Spleen (tissue), 11 donors: Measurements from ENCODE around the gene SLC25A20. TPM values are rescaled to one million over a fixed set of nuclear protein-coding genes. Genes with fewer than 3 reads are reported as not detected.

ENCODE experiments used
- DNase-seq: peaks from one replicate; pipeline ENCODE4 v3.0.0-alpha.2; 2020
- H3K27ac ChIP-seq, 8 donors: fragments of 200-600 bp; sonication (generic) in 7 of 8; 1 replicate in 4 of 8; 2 replicates in 4 of 8; pipeline versions ENCODE4 v1.5.0 to v1.8.0; 2016 to 2021; ENCODE audit warnings: inconsistent platforms in 4 of 8, mild to moderate bottlenecking in 4 of 8, moderate library complexity in 1 of 8
- H3K27me3 ChIP-seq, 7 donors: fragments of 200-600 bp; sonication (generic) in 6 of 7; replicated peaks in 1 of 7; 1 replicate in 4 of 7; 2 replicates in 3 of 7; pipeline versions ENCODE4 v1.5.0 to v1.8.0; 2016 to 2021; ENCODE audit warnings: inconsistent platforms in 3 of 7, mild to moderate bottlenecking in 1 of 7
- H3K36me3 ChIP-seq, 6 donors: fragments of 200-600 bp; sonication (generic) in 5 of 6; 1 replicate in 4 of 6; 2 replicates in 2 of 6; pipeline versions ENCODE4 v1.5.0 to v1.8.0; 2016 to 2021; ENCODE audit warnings: inconsistent platforms in 2 of 6
- H3K4me1 ChIP-seq, 6 donors: fragments of 200-600 bp; sonication (generic) in 5 of 6; 1 replicate in 3 of 6; 2 replicates in 3 of 6; pipeline versions ENCODE4 v1.5.0 to v1.8.0; 2016 to 2021; ENCODE audit warnings: inconsistent platforms in 3 of 6
- H3K4me3 ChIP-seq, 8 donors: fragments of 200-600 bp; sonication (generic) in 7 of 8; 1 replicate in 4 of 8; 2 replicates in 4 of 8; pipeline versions ENCODE4 v1.5.0 to v1.8.0; 2016 to 2021; ENCODE audit warnings: inconsistent platforms in 4 of 8, mild to moderate bottlenecking in 4 of 8, moderate library complexity in 2 of 8
- H3K9me3 ChIP-seq, 8 donors: fragments of 200-600 bp; sonication (generic) in 7 of 8; 1 replicate in 4 of 8; 2 replicates in 4 of 8; pipeline versions ENCODE4 v1.5.0 to v1.8.0; 2016 to 2021; ENCODE audit warnings: inconsistent platforms in 4 of 8
- POLR2A ChIP-seq, 3 donors: fragments of 450-650 bp; IDR thresholded peaks; one replicate each; pipeline ENCODE4 v1.5.1; 2017; ENCODE audit warnings: antibody characterized with exemption in 3 of 3, mild to moderate bottlenecking in 1 of 3
- POLR2AphosphoS5 ChIP-seq, 3 donors: sonication (generic); formaldehyde crosslinking; IDR thresholded peaks; one replicate each; pipeline ENCODE4 v1.5.1; 2017; ENCODE audit warnings: antibody characterized with exemption in 3 of 3
- WGBS, 5 donors: extraction: QIAGEN DNeasy Blood & Tissue Kit in 3 of 5; methylation state at CpG; one replicate each; pipeline versions ENCODE4 v1.1.5 to v1.1.7; 2013 to 2018; 5-methylcytosine and 5-hydroxymethylcytosine counted together
- intact Hi-C: fragments of 100-400 bp; cut with DNase I; formaldehyde crosslinking; loops from one replicate; pipeline ENCODE4 v1.15.0; 2023; ENCODE audit warnings: low total_unique reads
- polyA plus RNA-seq, 3 donors: library from polyadenylated mRNA; stranded (reverse); fragments of 200-250 nt; gene quantifications; one replicate each; pipeline ENCODE4 v1.2.1, GENCODE V29; 2013
- total RNA-seq, 7 donors: library from RNA; depleted of rRNA in 3 of 7; stranded (reverse); fragments of >200 nt in 3 of 7; fragmentation: NEBNext Ultra II Directional in 4 of 7; extraction: Animal tissue kit (Norgen Biotek cat#: 25700) in 4 of 7; gene quantifications; one replicate each; pipeline versions ENCODE4 v1.1.0 to v1.2.1, GENCODE V29; 2016 to 2021
- TF ChIP-seq, protein P1 (sequence below), 11 experiments: fragments of 200-600 bp in 7 of 11; fragments of 450-650 bp in 4 of 11; sonication (generic) in 4 of 11; IDR thresholded peaks in 8 of 11; conservative IDR thresholded peaks in 3 of 11; 1 replicate in 7 of 11; 2 replicates in 4 of 11; pipeline versions ENCODE4 v1.4.0 to v1.8.0; 2016 to 2021; ENCODE audit warnings: antibody characterized with exemption in 11 of 11, inconsistent platforms in 4 of 11, mild to moderate bottlenecking in 1 of 11
- donor health status: healthy with polysubstance abuse.
- donor health status: DM: no; HTN: no; CAD: no; lungs with moderate emphysema.
- donor health status: DM: no; HTN: no; CAD: no.
- donor health status: Bipolar disorder and iron deficiency.
- donor health status: healthy.
- donor health status: DM: no; HTN: no; CAD: no.
- donor health status: DM: yes; HTN: yes; CAD: no.

SLC25A20 gene
- total and polyA plus RNA-seq, 10 donors, result 13.0 to 51.2 (median 24.4) TPM

DNA sequence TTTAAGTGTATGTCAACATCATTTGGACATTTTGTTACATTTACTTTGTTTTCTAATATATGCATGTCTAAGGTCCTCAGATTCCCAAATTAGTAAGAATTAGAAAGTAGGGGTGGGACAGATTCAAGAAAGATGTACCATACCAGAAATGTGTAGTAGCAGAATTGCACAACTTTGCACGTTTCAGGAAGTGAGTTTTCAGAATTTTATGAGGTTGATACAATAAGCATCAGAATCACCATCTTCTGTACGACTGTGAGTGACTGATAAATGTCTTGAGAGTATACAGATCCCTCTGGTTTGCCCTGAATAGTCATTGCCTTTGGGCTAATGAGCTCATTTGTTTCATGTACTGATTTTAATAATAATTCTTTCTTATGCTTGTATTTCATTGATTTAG lies 29.2 kb upstream of the SLC25A20 start:
- no peaks in the 10 kb centered on the region for H3K9me3 ChIP-seq
- intact Hi-C loops, result no loop called here
- peak overlapping the region in 3 of 8 donors; percentile 7 to 33 (median 32) for H3K27ac ChIP-seq
- WGBS, 5 donors, result 13 to 37% (median 23%) methylated on average over 2 of the region's 2 CpGs
- H3K36me3 ChIP-seq, result peaks cover 0 to 100% (median 41%) of the 10 kb centered on the region in 6 donors
- TF ChIP-seq, protein P1, sequence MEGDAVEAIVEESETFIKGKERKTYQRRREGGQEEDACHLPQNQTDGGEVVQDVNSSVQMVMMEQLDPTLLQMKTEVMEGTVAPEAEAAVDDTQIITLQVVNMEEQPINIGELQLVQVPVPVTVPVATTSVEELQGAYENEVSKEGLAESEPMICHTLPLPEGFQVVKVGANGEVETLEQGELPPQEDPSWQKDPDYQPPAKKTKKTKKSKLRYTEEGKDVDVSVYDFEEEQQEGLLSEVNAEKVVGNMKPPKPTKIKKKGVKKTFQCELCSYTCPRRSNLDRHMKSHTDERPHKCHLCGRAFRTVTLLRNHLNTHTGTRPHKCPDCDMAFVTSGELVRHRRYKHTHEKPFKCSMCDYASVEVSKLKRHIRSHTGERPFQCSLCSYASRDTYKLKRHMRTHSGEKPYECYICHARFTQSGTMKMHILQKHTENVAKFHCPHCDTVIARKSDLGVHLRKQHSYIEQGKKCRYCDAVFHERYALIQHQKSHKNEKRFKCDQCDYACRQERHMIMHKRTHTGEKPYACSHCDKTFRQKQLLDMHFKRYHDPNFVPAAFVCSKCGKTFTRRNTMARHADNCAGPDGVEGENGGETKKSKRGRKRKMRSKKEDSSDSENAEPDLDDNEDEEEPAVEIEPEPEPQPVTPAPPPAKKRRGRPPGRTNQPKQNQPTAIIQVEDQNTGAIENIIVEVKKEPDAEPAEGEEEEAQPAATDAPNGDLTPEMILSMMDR (IDR thresholded peaks at IDR 0.05 in 8 of 11, conservative IDR thresholded peaks at IDR 0.05 in 3 of 11), result no peak
- TF ChIP-seq POLR2AphosphoS5 (IDR thresholded peaks at IDR 0.05) (no peak), POLR2A (IDR thresholded peaks at IDR 0.05) (no peak)
- DNase-seq, result no peak
- H3K27me3 ChIP-seq, result no peaks in the 10 kb centered on the region
- no peak overlapping the region for H3K4me3 ChIP-seq
- H3K4me1 ChIP-seq, result peaks cover 33 to 90% (median 64%) of the 10 kb centered on the region in 6 donors

GRCh38 chr3:48926425-48927392 lies 28.0 kb upstream of the SLC25A20 start:
- no peak for TF ChIP-seq POLR2A (IDR thresholded peaks at IDR 0.05)
- TF ChIP-seq, protein P1 (IDR thresholded peaks at IDR 0.05 in 8 of 11, conservative IDR thresholded peaks at IDR 0.05 in 3 of 11), result no peak
- no peak for TF ChIP-seq POLR2AphosphoS5 (IDR thresholded peaks at IDR 0.05)
- intact Hi-C loops, result no loop called here

GRCh38 chr3:48919215-48920138 lies 20.8 kb upstream of the SLC25A20 start:
- peaks cover 0 to 31% (median 22%) of the 10 kb centered on the region in 6 donors for H3K36me3 ChIP-seq
- H3K4me1 ChIP-seq, result peaks cover 17 to 68% (median 38%) of the 10 kb centered on the region in 6 donors
- peak; percentile 90 for DNase-seq
- H3K27ac ChIP-seq, result peak overlapping the region; percentile 89 to 100 (median 99)
- intact Hi-C loops, result no loop called here
- TF ChIP-seq POLR2AphosphoS5 (IDR thresholded peaks at IDR 0.05) (peak in 1 of 3 donors; percentile 47), POLR2A (IDR thresholded peaks at IDR 0.05) (no peak)
- TF ChIP-seq, protein P1 (IDR thresholded peaks at IDR 0.05 in 8 of 11, conservative IDR thresholded peaks at IDR 0.05 in 3 of 11), result peak in 2 of 11 experiments; percentile 6 to 14
- no peaks in the 10 kb centered on the region for H3K9me3 ChIP-seq
- WGBS, 5 donors, result 0 to 1% (median 0%) methylated on average over 22 to 54 of the region's 54 CpGs
- peak overlapping the region; percentile 73 to 98 (median 89) for H3K4me3 ChIP-seq
- H3K27me3 ChIP-seq, result no peaks in the 10 kb centered on the region

More at GRCh38 chr3:48926425-48927392, 28.0 kb upstream of the SLC25A20 start:
- 81 to 87% (median 86%) methylated on average over 11 of the region's 11 CpGs for WGBS, 5 donors
- Histone ChIP-seq H3K27ac (peak overlapping the region in 4 of 8 donors; percentile 7 to 53 (median 32)), H3K36me3 (peaks cover 0 to 100% (median 47%) of the 10 kb centered on the region in 6 donors), H3K9me3 (no peaks in the 10 kb centered on the region), H3K4me1 (peaks cover 36 to 87% (median 63%) of the 10 kb centered on the region in 6 donors), H3K4me3 (no peak overlapping the region), H3K27me3 (no peaks in the 10 kb centered on the region)
- DNase-seq, result no peak
